Fibroblast of the aortic adventitia (primary cell): ENCODE measurements around the gene LAMA4. TPM values are rescaled to one million over a fixed set of nuclear protein-coding genes. Genes with fewer than 3 reads are reported as not detected.

ENCODE experiments used
- DNase-seq: peaks from one replicate; pipeline ENCODE4 v3.0.0-alpha.2; 2010; ENCODE audit warnings: low read depth
- H3K4me3 ChIP-seq: 2 replicates; pipeline ENCODE4 v1.5.1; 2011; ENCODE audit warnings: low read depth, mild to moderate bottlenecking, control low read depth, low read length, moderate library complexity
- total RNA-seq: library from RNA; depleted of rRNA; stranded (reverse); fragments of >200 nt; gene quantifications from 2 replicates; pipeline ENCODE4 v1.2.3, GENCODE V29; 2012; ENCODE audit warnings: low replicate concordance
- TF ChIP-seq, protein P1 (sequence below): IDR thresholded peaks from 2 replicates; pipeline ENCODE4 v1.5.1; 2011; ENCODE audit warnings: mild to moderate bottlenecking, low read length, control low read depth, inconsistent platforms; ENCODE audit not compliant: insufficient read depth

The LAMA4 gene
- total RNA-seq, 1 donor: 306 TPM

DNA sequence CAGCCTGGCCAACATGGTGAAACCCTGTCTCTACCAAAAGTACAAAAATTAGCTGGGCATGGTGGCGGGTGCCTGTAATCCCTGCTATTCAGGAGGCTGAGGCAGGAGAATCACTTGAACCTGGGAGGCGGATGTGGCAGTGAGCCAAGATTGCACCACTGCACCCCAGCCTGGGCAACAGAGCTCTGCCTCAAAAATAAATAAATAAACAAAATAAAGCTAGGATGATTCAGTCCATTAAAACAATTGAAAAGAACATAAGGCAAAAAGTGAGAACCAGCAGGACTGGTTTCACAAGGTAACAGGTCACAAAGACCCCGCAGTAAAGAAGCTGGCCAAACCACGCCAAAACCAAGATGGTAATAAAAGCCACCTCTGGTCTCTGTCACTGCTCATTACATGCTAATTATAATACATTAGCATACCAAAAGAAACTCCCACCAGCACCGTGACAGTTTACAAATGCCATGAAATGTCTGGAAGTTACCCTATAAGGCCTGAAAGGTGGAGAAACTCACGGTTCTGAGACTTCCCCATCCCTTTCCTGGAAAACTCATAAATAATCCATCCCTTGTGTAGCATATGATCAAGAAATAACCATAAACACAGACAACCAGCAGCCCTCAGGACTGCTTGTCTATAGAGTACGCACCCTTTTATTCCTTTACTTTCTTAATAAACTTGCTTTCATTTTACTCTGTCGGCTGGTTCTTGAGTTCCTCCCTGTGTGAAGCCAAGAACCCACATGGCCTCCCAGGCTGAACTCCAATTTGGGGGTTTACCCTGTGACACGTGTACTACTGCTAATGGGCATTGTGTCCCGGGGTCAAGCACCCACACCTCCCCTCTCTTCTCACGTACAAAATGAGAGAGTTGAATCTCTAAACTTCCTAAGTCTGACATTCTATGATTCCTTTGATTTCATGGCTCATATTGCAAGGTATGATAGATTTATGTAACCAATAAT, 10.2 kb downstream of the LAMA4 start:
- peak; percentile 34 for DNase-seq
- peak overlapping the region; percentile 7 for H3K4me3 ChIP-seq
- TF ChIP-seq, protein P1, sequence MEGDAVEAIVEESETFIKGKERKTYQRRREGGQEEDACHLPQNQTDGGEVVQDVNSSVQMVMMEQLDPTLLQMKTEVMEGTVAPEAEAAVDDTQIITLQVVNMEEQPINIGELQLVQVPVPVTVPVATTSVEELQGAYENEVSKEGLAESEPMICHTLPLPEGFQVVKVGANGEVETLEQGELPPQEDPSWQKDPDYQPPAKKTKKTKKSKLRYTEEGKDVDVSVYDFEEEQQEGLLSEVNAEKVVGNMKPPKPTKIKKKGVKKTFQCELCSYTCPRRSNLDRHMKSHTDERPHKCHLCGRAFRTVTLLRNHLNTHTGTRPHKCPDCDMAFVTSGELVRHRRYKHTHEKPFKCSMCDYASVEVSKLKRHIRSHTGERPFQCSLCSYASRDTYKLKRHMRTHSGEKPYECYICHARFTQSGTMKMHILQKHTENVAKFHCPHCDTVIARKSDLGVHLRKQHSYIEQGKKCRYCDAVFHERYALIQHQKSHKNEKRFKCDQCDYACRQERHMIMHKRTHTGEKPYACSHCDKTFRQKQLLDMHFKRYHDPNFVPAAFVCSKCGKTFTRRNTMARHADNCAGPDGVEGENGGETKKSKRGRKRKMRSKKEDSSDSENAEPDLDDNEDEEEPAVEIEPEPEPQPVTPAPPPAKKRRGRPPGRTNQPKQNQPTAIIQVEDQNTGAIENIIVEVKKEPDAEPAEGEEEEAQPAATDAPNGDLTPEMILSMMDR: no peak

GRCh38 chr6:112241820-112242429, 12.4 kb downstream of the LAMA4 start:
- no peak for DNase-seq
- TF ChIP-seq, protein P1: no peak
- no peak overlapping the region for H3K4me3 ChIP-seq

DNA sequence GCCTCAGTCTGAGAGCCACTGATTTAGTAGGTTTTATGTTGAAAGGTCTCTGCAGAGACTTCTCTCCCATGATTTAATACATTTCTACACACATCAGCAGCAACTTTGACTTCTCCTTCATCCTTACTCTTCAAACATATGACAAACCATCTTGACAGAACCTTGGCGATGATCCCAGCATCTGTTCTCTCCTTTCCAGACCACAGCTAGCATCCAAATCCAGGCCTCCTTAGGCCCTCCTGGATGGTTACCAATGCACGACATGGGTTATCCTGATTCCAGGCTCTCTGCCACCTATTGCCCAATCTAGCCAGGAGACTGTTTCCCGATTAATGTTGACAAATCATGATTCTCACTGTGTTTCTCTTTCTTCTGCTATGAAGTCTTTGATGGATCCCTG, 16.8 kb downstream of the LAMA4 start:
- DNase-seq: peak; percentile 100
- TF ChIP-seq, protein P1: no peak
- H3K4me3 ChIP-seq: no peak overlapping the region

GRCh38 chr6:112237066-112237465, 17.3 kb downstream of the LAMA4 start:
- DNase-seq: peak; percentile 80
- no peak overlapping the region for H3K4me3 ChIP-seq
- TF ChIP-seq, protein P1: no peak

DNA sequence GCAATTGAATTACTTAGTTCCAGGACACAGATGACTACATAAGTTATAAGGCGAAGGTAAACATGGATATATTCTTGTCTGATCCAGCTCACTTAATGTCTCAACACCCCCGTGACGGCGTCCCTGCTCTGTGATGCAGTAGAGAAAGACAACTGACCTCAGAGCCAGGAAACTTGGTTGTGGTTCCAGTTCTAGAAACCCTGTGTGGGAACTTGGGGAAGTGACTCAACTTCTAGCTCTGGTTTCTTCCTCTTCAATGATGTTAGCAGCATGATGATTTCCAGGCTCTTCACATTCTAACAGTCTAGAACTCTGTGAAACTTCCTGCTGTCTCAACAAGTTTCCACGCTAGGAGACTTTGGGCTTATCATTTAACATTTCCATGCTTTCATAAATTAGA, 18.4 kb downstream of the LAMA4 start:
- peak; percentile 78 for DNase-seq
- TF ChIP-seq, protein P1: no peak

DNA sequence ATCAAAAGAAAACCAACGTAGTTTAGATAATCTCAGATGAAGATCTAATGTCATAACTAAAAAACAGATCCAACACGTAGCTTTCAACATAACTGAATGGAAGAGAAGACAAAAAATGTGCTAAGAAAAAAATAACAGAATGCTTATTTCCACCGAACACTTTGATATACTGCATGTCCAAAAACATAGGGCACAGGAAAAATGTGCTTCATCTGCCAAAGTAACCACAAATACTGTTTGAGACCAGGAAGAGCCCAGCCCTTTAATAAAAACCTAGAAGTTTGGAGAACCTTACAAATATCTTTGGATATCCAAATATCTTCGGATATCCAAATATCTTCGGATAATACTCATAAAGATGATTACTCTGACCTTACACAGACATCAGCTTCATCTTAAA, 19.8 kb downstream of the LAMA4 start:
- peak; percentile 89 for DNase-seq
- H3K4me3 ChIP-seq: no peak overlapping the region
- TF ChIP-seq, protein P1: no peak

More for the DNA sequence above, 18.4 kb downstream of the LAMA4 start:
- H3K4me3 ChIP-seq: no peak overlapping the region
